NB4 (cell line): ENCODE data around the gene PDE8B.
A peak's percentile ranks its signal among the peaks of the same experiment; 100 is the strongest.

Experiments used
- DNase-seq: peaks from one replicate; pipeline ENCODE4 v3.0.0; 2010; ENCODE audit warnings: low read depth
- H3K4me3 ChIP-seq: one replicate; pipeline ENCODE4 v1.5.1; 2011; ENCODE audit warnings: mild to moderate bottlenecking, low read depth, low read length, moderate library complexity
- MYC ChIP-seq: IDR thresholded peaks from 2 replicates; pipeline ENCODE4 v1.6.1; 2011; ENCODE audit warnings: low read depth, low read length
- POLR2A ChIP-seq: IDR thresholded peaks from 2 replicates; pipeline ENCODE4 v1.6.1; 2011; ENCODE audit warnings: mild to moderate bottlenecking; ENCODE audit not compliant: insufficient read length; ENCODE audit errors: extremely low read depth
- TF ChIP-seq, protein P1 (sequence below): IDR thresholded peaks from one replicate; pipeline ENCODE4 v1.5.1; 2012; ENCODE audit warnings: low read depth, low read length
- TF ChIP-seq, protein P2 (sequence below): IDR thresholded peaks from 2 replicates; pipeline ENCODE4 v1.6.1; 2011; ENCODE audit warnings: low read depth, low read length

Gene PDE8B

DNA sequence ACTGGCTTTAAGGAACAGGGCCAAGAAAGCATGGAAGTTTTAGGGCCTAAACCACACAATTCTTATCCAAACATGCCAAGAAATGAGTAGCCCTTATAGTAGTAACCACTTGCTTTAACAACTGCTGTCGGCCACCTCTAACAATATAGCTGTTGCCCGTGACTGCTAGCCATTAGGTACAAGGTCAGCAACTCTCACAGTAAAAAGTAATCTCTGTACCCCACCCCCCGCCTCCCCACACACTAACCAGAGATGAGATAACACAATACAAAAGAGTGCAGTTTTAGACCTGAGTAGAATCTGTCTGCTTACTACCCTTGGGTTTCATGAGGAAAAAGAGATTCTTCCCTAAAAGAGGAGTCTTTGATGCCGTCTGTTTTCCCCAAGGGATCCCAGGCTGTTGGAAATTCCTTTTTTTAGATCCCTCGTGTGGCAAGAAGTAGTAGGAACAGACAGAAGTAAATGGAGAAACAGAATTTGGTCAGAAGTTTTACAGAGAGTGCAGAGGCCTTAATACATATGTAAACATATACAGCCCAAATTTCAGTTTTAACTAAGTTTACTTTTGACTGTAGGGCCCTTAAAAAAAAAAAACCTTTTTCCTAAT lies 187.3 kb downstream of the PDE8B start:
- DNase-seq: no peak
- no peak overlapping the region for H3K4me3 ChIP-seq
- TF ChIP-seq, protein P1, sequence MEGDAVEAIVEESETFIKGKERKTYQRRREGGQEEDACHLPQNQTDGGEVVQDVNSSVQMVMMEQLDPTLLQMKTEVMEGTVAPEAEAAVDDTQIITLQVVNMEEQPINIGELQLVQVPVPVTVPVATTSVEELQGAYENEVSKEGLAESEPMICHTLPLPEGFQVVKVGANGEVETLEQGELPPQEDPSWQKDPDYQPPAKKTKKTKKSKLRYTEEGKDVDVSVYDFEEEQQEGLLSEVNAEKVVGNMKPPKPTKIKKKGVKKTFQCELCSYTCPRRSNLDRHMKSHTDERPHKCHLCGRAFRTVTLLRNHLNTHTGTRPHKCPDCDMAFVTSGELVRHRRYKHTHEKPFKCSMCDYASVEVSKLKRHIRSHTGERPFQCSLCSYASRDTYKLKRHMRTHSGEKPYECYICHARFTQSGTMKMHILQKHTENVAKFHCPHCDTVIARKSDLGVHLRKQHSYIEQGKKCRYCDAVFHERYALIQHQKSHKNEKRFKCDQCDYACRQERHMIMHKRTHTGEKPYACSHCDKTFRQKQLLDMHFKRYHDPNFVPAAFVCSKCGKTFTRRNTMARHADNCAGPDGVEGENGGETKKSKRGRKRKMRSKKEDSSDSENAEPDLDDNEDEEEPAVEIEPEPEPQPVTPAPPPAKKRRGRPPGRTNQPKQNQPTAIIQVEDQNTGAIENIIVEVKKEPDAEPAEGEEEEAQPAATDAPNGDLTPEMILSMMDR: no peak
- TF ChIP-seq MYC (no peak), POLR2A (no peak)
- TF ChIP-seq, protein P2, sequence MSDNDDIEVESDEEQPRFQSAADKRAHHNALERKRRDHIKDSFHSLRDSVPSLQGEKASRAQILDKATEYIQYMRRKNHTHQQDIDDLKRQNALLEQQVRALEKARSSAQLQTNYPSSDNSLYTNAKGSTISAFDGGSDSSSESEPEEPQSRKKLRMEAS: no peak

DNA sequence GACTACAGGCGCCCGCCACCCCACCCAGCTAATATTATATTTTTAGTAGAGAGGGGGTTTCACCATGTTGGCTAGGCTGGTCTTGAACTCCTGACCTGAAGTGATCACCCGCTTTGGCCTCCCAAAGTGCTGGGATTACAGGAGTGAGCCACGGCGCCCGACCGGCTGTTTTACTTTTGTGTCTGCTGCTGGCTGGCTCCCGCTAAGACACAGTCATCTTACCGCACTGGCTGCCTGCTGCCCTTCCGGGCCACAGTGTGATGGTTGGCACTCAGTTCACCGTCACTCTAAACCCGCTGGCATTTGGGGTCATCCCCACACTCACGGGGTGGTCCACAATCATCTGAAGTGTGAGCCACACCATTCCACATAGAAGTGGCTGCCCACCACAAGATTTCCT lies 188.0 kb downstream of the PDE8B start:
- H3K4me3 ChIP-seq: no peak overlapping the region
- DNase-seq: no peak
- TF ChIP-seq, protein P1: no peak
- TF ChIP-seq, protein P2: no peak
- TF ChIP-seq POLR2A: no peak
- TF ChIP-seq MYC: no peak

DNA sequence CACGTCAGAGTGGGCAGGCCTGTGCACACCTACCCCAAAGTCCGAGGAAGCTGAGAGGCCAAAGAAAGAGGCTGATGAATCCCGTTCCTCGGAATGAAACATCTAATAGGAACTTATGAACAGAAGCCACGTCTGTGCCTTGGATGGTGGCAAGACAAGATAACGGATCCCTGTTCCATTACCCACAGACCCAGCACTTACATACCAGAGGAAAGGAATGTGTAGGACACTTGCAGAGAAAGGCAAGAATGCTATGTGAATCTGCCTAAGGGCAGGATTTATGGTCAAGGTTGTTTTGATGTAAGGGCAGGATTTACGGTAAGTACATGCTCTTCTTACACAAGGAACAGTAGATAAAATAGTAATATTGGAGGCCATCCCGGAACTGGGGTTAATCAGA lies 188.4 kb downstream of the PDE8B start:
- TF ChIP-seq, protein P1: no peak
- TF ChIP-seq MYC: no peak
- TF ChIP-seq, protein P2: no peak
- TF ChIP-seq POLR2A: no peak
- H3K4me3 ChIP-seq: no peak overlapping the region
- DNase-seq: no peak

DNA sequence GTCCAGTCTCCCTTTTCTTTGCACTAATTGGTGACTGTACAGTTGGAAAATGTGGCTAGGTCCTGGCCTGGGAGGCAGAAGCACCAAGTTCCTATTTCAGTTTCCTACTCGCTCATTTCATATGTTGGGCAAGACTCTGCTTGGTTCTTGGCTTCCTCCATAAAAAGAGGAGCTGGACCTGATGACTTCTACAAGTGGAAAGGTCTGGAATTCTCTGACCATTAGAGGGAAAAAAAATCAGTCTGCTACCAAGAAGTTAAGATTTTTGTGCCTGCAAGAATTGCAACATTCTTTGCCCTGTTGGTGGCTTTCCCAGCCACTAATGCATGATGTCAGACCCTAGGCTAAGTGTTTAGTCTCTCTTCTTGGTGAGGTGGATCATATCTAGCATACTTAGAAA lies 190.2 kb downstream of the PDE8B start:
- no peak overlapping the region for H3K4me3 ChIP-seq
- TF ChIP-seq, protein P2: no peak
- TF ChIP-seq, protein P1: no peak
- TF ChIP-seq POLR2A: no peak
- no peak for TF ChIP-seq MYC
- DNase-seq: peak; percentile 21

DNA sequence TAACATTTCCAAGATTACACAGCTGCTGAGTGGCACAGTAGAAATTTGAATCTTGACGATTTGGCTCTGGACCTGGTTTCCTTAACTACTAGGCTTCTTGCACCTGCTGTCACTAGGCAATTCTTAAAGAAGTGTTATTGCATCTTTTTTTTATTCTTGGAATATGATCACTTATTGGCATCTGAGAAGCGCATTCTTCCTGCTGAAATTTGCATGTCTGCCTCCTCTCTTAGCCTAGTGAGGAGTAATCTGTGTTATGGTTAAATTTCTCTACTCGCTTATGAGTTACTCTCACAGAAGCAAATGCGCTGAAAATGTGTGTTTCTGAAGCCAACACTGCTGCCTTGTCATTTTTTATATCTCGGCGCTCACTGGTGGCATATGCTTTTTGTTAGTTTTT lies 192.3 kb downstream of the PDE8B start:
- no peak for TF ChIP-seq MYC
- TF ChIP-seq, protein P1: no peak
- TF ChIP-seq POLR2A: no peak
- TF ChIP-seq, protein P2: no peak
- no peak for DNase-seq

DNA sequence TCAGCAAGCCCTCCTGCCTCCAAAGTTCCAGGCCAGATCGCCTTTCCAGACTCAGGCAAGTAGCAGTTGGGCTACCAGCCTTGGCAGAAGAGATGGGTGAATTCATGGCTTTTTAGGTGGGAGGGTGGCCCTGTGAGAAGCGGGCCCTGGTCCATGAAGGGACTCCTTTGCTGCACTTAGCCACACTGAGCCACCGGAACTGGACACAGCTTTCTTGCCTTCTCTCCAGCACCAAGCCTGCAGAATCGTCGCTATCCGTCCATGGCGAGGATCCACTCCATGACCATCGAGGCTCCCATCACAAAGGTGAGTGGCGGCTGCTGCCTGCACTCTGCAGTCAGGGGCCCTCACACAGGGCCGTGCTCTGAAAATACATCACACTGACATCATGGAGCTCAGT lies 196.7 kb downstream of the PDE8B start:
- TF ChIP-seq, protein P1: no peak
- TF ChIP-seq MYC (no peak), POLR2A (no peak)
- TF ChIP-seq, protein P2: no peak
- no peak for DNase-seq
- H3K4me3 ChIP-seq: no peak overlapping the region

More for the DNA sequence above, 192.3 kb downstream of the PDE8B start:
- H3K4me3 ChIP-seq: no peak overlapping the region
